ENCODE results near the gene C18orf32.

C18orf32 gene

DNA sequence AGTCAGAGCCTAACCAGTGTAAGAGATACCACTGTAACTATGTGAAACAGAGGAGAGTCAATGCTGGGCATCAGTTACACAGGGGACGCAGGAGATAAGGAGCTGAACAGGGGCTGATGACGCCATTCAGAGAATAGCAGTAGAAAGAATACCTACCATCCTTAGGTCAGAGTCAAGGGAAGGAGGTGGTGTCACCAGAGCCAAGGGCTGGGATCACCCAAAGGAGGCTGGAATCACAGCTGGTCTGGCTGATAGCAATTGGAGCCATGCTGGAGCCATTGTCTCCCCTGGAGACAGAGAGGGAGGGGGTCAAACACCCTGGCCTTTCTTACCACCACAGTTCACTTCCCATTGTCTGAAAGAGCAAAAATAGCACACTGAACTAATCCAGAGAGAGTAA is 37.3 kb upstream of the C18orf32 start:
- TF ChIP-seq, protein P1, sequence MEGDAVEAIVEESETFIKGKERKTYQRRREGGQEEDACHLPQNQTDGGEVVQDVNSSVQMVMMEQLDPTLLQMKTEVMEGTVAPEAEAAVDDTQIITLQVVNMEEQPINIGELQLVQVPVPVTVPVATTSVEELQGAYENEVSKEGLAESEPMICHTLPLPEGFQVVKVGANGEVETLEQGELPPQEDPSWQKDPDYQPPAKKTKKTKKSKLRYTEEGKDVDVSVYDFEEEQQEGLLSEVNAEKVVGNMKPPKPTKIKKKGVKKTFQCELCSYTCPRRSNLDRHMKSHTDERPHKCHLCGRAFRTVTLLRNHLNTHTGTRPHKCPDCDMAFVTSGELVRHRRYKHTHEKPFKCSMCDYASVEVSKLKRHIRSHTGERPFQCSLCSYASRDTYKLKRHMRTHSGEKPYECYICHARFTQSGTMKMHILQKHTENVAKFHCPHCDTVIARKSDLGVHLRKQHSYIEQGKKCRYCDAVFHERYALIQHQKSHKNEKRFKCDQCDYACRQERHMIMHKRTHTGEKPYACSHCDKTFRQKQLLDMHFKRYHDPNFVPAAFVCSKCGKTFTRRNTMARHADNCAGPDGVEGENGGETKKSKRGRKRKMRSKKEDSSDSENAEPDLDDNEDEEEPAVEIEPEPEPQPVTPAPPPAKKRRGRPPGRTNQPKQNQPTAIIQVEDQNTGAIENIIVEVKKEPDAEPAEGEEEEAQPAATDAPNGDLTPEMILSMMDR (IDR thresholded peaks at IDR 0.05) = no peak

DNA sequence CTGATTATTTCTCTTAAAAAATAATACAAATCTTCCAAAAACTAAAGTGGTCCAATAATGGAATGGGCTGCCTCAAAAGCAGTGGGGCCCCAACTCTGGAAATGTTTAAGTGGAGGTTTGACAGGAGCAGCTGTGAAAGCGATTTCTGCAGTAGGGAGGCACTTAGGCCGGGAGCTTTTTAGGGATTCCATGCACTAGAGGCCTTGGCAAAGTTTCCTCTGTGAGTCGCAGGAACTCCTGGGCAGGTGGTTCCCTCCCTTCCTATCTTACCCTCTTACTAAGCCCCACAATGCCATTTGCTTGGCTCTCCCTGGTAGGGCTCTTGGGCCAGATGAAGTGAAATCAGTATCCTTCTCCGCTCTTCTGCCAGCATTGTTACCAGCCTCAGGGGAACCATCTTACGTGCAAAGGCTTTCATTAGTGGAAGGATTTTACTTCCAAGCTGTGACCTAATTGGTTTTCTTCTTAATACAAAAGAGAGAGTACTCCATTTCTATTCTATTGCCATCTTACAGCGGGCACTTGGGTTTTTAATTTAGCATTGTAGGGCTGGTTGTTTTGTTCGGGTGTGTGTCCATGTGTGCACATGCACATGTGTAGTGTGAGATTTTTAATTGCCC is 34.3 kb upstream of the C18orf32 start:
- TF ChIP-seq, protein P1 (IDR thresholded peaks at IDR 0.05) = no peak

DNA sequence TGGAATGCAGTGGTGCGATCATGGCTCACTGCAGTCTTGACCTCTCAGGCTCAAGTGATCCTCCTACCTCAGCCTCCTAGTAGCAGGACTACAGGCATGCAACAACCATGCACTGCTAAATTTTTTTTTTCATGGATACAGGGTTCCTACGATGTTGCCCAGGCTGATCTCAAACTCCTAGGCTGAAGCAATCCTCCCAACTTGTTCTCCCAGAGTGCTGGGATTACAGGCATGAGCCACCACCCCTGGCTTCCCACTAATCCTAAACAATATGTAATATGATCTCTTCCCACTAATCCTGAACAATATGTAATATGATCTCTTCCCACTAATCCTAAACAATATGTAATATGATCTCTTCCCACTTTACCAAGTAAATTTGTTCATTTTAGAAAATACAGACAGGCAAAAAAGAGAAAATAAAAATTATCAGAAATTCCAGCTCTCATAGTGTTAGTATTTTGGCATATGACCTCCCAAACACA is 33.7 kb upstream of the C18orf32 start:
- TF ChIP-seq, protein P1 (IDR thresholded peaks at IDR 0.05) = no peak

DNA sequence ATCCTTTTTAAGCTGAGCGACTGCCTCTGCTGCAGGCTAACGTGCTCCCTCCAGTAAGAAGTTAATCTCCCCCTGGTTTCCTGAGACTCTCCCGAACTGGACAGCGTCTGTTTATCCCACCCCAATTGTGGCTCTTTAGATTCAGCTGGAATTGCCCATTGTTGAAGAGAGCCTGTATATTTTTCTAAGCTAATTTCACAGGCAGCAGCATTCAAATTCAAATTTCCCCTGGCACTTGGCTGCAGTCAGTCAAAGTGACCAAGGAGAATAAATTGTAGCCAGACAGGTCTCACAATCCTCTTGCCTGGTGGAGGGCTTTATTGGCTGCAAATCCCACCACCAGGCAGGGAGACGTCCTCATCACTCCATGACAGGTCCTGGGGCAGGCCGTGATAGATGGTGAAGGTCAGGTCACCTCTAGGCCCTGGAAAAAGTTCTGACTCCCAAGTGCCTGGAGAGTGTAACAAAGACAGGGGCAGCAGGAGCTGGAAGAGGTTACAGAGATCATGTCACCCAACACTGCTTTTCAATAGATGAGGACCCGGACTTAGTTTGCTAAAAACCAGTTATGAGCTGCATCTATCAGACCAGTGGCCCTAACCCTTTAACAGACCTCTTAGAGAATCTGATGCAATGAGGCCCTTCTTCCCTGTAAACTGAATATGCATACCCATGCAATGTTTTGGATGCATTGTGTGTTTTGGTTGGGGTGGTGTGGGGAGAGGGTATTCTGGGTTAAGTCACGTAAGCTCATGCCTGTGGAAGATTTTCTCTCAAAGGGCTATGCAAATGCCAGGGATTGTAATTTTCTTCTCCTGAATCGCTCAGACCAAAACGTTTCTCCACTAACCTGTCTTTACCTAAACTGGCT is 32.3 kb upstream of the C18orf32 start:
- TF ChIP-seq, protein P1 (IDR thresholded peaks at IDR 0.05) = no peak

DNA sequence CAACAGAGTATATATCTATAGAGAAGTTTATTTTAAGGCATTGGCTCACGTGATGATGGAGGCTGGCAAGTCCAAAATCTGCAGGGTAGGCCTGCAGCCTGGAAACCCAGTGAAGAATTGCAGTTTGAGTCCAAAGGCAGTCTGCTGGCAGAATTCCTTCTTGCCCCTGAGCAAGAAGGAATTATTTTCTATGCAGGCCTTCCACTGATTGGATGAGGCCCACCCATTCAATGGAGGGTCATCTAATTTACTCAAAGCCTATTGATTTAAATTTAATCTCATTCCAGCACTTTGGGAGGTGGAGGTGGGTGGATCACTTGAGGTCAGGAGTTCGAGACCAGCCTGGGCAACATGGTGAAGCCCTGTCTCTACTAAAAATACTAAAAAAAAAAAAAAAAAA is 30.4 kb upstream of the C18orf32 start:
- TF ChIP-seq, protein P1 (IDR thresholded peaks at IDR 0.05) = no peak

DNA sequence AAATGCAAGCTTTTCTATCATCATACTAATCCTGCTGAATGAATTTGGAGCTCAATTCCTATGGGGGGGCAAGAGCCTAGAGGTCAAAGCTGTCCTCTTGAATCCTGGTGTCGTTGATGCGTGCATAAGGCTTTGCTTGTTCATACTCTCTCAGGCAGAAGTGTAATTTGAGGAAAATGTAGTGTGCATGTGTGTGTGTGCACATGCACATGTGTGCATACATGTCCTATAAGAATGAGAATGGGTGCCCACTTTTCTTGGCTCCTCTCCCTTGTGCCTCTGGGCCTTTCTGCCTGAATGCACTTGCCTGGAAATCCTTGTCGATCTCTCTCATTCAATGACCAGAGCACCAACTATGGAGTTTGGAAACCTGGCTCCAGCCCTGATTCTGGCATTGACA is 28.5 kb upstream of the C18orf32 start:
- TF ChIP-seq, protein P1 (IDR thresholded peaks at IDR 0.05) = no peak

DNA sequence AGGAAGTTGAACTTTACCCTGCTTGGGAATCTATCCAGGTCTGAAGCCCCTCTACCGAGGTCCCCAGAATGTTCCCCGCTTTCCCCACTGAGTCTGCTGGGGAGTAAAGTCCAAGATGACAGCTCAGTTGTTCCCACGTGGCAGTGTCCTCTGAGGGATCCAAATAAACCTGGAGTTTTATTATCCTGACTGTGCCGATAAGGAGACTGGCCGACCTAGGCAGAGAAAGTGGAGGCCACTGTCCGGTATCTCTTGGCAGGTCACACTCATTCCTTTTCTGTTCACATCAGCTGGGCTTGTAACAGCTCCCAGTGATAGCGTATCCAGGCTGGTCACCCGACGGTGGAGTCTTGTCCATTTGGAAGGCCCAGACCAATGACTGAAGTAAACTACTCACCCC is 27.5 kb upstream of the C18orf32 start:
- TF ChIP-seq, protein P1 (IDR thresholded peaks at IDR 0.05) = no peak
